ENCODE measurements around the gene TRIM41. TPM values are rescaled to one million over a fixed set of nuclear protein-coding genes. Genes with fewer than 3 reads are reported as not detected.

Gene TRIM41
- total and polyA plus RNA-seq, 2 experiments from 2014 or later: 6.2 to 8.7 TPM

DNA sequence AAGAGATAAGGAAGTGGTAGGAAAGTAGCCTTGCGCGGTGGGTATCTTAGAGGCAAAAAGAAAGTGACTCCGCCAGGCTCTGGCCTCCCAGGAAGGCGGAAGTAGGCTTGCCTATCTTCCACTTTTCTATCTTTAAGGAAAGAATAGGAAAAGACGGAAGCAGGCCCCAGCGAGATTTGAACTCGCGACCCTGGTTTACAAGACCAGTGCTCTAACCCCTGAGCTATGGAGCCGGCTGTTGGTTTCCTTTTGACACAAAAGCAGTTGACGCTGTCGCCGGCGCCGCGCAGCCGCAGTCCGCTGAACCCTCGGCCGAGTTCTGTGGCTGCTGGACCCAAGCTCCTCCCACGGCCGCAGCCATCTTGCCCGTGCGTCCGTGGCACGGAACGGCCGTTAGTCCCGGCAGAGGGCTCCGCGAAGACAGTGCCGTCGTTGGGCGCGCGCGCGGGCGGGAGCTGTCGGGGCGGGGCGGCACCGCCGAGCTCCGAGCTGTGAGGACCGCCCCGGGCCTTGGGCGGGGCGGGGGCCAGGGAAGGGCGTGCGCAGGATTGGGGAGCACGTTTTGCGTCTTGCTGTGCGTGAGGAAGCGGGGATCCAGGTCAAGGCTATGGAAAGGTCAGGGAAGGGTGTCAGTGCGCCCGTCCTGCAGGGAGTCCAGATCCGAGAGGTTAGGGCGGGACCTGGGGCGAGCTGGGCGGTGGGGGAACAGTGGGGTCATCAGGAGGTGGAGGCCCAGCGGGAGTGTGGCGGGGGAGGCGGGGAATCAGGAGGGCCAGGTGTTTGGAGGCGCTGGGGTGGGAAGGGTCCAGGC lies 31.4 kb upstream of the TRIM41 start:
- Histone ChIP-seq H3K27me3 (ENCODE audit: insufficient read depth) (peaks cover 60% of the 10 kb centered on the region), H3K9me2 (ENCODE audit: insufficient read depth) (no peaks in the 10 kb centered on the region), H3K4me3 (peak overlapping the region; percentile 80), H3K4me1 (ENCODE audit: insufficient read depth) (no peaks in the 10 kb centered on the region; the same call in 1 of the 2 replicates), H3F3A (replicated peaks; ENCODE audit: low read depth) (peaks cover 3% of the 10 kb centered on the region), H3K79me2 (replicated peaks; ENCODE audit: insufficient read depth) (no peaks in the 10 kb centered on the region), H3K4me2 (peak overlapping the region; percentile 82), H2AFZ (peak overlapping the region; percentile 98), H3K36me3 (ENCODE audit: insufficient read depth) (no peaks in the 10 kb centered on the region), H4K20me1 (replicated peaks; ENCODE audit: insufficient read depth) (no peaks in the 10 kb centered on the region; the same call in 1 of the 2 replicates), H3K27ac (ENCODE audit: low read depth) (no peak overlapping the region)
- Mint-ChIP-seq H3K9me3 (peaks cover 21% of the 10 kb centered on the region), H3K36me3 (ENCODE audit: low read depth) (peaks cover 15% of the 10 kb centered on the region; the same call in 1 of the 3 replicates), H3K27ac (no peak overlapping the region), H3K4me3 (peak overlapping the region; percentile 89), H3K27me3 (ENCODE audit: insufficient read depth, low read depth, poor library complexity) (peaks cover 57% of the 10 kb centered on the region), H3K4me1 (peaks cover 6% of the 10 kb centered on the region)
- DNase-seq (ENCODE audit: low spot score) (peak; percentile 93), ATAC-seq (peak; percentile 40)
- no peak for TF ChIP-seq NANOG (IDR thresholded peaks at IDR 0.05; ENCODE audit: borderline replicate concordance)
- peak in 1 of 2 experiments; percentile 10; a peak in 1 of 4 replicates for TF ChIP-seq CTCF (conservative IDR thresholded peaks at IDR 0.05; ENCODE audit: low read depth in 2 of 2)
- TF ChIP-seq ZNF114 (CRISPR knock-in tag; IDR thresholded peaks at IDR 0.05): peak; percentile 18; the same call in 1 of the 2 replicates
- no peak for TF ChIP-seq EZH2phosphoT487 (IDR thresholded peaks at IDR 0.05; ENCODE audit: unreplicated experiment)
- no peak for TF ChIP-seq STAT1 (IDR thresholded peaks at IDR 0.05; ENCODE audit: unreplicated experiment)
- TF ChIP-seq CREB1 (CRISPR knock-in tag; IDR thresholded peaks at IDR 0.05; ENCODE audit: low read depth): peak; percentile 19; the same call in 1 of the 2 replicates
- TF ChIP-seq ZNF331 (CRISPR knock-in tag; IDR thresholded peaks at IDR 0.05; ENCODE audit: low read depth): no peak
- TF ChIP-seq, protein P1, sequence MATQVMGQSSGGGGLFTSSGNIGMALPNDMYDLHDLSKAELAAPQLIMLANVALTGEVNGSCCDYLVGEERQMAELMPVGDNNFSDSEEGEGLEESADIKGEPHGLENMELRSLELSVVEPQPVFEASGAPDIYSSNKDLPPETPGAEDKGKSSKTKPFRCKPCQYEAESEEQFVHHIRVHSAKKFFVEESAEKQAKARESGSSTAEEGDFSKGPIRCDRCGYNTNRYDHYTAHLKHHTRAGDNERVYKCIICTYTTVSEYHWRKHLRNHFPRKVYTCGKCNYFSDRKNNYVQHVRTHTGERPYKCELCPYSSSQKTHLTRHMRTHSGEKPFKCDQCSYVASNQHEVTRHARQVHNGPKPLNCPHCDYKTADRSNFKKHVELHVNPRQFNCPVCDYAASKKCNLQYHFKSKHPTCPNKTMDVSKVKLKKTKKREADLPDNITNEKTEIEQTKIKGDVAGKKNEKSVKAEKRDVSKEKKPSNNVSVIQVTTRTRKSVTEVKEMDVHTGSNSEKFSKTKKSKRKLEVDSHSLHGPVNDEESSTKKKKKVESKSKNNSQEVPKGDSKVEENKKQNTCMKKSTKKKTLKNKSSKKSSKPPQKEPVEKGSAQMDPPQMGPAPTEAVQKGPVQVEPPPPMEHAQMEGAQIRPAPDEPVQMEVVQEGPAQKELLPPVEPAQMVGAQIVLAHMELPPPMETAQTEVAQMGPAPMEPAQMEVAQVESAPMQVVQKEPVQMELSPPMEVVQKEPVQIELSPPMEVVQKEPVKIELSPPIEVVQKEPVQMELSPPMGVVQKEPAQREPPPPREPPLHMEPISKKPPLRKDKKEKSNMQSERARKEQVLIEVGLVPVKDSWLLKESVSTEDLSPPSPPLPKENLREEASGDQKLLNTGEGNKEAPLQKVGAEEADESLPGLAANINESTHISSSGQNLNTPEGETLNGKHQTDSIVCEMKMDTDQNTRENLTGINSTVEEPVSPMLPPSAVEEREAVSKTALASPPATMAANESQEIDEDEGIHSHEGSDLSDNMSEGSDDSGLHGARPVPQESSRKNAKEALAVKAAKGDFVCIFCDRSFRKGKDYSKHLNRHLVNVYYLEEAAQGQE (IDR thresholded peaks at IDR 0.05; ENCODE audit: unreplicated experiment): no peak
- no peak for TF ChIP-seq JUNB (IDR thresholded peaks at IDR 0.05; ENCODE audit: unreplicated experiment)
- no peak for TF ChIP-seq EZH2 (IDR thresholded peaks at IDR 0.05; ENCODE audit: low read depth, unreplicated experiment)
- peak; percentile 78 for TF ChIP-seq POLR2AphosphoS5 (IDR thresholded peaks at IDR 0.05; ENCODE audit: low read depth)
- no peak for TF ChIP-seq ZNF462 (CRISPR knock-in tag; IDR thresholded peaks at IDR 0.05)
- TF ChIP-seq ETS1 (IDR thresholded peaks at IDR 0.05): no peak; the same call in 1 of the 2 replicates

Measured in GM23338 (cell line).